Lower leg skin (tissue), 3 donors: ENCODE measurements around the gene TERT.
"Not testable (repeated sequence)": the region's sequence is repeated elsewhere in the genome, so short reads cannot be mapped to it uniquely, and the experiment has no call there.

ENCODE experiments used
- POLR2A ChIP-seq, 2 donors: fragments of 450-650 bp; IDR thresholded peaks; one replicate each; pipeline ENCODE4 v1.6.1; 2016 to 2017; ENCODE audit warnings: antibody characterized with exemption in 2 of 2, mild to moderate bottlenecking in 1 of 2, moderate library complexity in 1 of 2
- TF ChIP-seq, protein P1 (sequence below), 3 donors: fragments of 450-650 bp; IDR thresholded peaks; one replicate each; pipeline ENCODE4 v1.5.1; 2016; ENCODE audit warnings: antibody characterized with exemption in 3 of 3, mild to moderate bottlenecking in 3 of 3, moderate library complexity in 2 of 3

DNA sequence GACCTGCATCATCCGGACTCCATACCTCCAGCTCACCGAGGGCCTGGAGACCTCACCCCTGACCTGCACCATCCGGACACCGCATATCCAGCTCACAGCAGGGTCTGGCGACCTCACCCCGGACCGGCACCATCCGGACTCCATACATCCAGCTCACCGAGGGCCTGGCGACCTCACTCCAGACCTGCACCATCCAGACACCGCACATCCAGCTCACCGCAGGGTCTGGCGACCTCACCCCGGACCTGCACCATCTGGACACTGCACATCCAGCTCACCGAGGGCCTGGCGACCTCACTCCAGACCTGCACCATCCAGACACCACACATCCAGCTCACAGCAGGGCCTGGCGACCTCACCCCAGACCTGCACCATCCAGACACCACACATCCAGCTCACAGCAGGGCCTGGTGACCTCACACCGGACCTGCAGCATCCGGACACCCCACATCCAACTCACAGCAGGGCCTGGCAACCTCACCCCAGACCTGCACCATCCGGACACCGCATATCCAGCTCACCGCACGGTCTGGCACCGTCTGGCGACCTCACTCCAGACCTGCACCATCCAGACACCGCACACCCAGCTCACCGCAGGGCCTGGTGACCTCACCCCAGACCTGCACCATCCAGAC is 10.4 kb downstream of the TERT start:
- TF ChIP-seq, protein P1, sequence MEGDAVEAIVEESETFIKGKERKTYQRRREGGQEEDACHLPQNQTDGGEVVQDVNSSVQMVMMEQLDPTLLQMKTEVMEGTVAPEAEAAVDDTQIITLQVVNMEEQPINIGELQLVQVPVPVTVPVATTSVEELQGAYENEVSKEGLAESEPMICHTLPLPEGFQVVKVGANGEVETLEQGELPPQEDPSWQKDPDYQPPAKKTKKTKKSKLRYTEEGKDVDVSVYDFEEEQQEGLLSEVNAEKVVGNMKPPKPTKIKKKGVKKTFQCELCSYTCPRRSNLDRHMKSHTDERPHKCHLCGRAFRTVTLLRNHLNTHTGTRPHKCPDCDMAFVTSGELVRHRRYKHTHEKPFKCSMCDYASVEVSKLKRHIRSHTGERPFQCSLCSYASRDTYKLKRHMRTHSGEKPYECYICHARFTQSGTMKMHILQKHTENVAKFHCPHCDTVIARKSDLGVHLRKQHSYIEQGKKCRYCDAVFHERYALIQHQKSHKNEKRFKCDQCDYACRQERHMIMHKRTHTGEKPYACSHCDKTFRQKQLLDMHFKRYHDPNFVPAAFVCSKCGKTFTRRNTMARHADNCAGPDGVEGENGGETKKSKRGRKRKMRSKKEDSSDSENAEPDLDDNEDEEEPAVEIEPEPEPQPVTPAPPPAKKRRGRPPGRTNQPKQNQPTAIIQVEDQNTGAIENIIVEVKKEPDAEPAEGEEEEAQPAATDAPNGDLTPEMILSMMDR (IDR thresholded peaks at IDR 0.05) = not testable (repeated sequence)
- TF ChIP-seq POLR2A (IDR thresholded peaks at IDR 0.05) = not testable (repeated sequence)
